Measurements from ENCODE around the gene TEX35.

DNA sequence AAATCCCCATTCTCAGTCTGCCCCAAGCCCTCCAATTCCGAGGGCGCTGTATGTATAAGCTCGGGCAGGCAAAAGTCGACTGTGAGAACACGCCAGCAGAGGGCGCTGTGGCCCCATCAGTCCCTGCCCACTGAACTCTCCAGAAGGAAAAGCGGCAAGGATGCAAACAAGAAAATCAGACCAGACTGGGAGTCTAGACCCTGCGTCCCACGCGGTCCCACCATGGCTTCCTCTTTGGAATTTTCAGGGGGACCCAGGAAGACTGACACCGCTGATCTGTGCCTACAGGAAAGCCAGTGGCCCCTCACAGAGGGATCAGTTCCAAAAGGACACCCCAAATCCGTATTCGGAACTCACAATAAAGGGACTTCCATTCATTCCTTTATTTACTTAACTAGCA lies 19.5 kb downstream of the TEX35 start:
- TF ChIP-seq EZH2phosphoT487 (IDR thresholded peaks at IDR 0.05; ENCODE audit: borderline replicate concordance, low read length): no peak
- TF ChIP-seq, protein P1, sequence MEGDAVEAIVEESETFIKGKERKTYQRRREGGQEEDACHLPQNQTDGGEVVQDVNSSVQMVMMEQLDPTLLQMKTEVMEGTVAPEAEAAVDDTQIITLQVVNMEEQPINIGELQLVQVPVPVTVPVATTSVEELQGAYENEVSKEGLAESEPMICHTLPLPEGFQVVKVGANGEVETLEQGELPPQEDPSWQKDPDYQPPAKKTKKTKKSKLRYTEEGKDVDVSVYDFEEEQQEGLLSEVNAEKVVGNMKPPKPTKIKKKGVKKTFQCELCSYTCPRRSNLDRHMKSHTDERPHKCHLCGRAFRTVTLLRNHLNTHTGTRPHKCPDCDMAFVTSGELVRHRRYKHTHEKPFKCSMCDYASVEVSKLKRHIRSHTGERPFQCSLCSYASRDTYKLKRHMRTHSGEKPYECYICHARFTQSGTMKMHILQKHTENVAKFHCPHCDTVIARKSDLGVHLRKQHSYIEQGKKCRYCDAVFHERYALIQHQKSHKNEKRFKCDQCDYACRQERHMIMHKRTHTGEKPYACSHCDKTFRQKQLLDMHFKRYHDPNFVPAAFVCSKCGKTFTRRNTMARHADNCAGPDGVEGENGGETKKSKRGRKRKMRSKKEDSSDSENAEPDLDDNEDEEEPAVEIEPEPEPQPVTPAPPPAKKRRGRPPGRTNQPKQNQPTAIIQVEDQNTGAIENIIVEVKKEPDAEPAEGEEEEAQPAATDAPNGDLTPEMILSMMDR (conservative IDR thresholded peaks at IDR 0.05; ENCODE audit: low read depth, low read length): peak; percentile 82

Data from PC-3 (cell line).